K562 (cell line): Measurements from ENCODE around the gene SVOP. TPM values are rescaled to one million over a fixed set of nuclear protein-coding genes. Genes with fewer than 3 reads are reported as not detected.

Experiments
- ATAC-seq: fragments of 200-7000 bp; cut with Tn5 transposase; 3 replicates; pipeline ENCODE4 v1.9.1; 2020; ENCODE audit warnings: moderate library complexity
- BruUV-seq: library from RNA; stranded (reverse); fragments of 400-500 nt; replicated peaks from 2 replicates; lab custom pipeline; 2021; lab: Mats Ljungman, UMichigan
- CTCF ChIA-PET: fragments of 300-600 bp; formaldehyde crosslinking; extraction: SDS; loops from one replicate; lab custom pipeline; 2021; ENCODE audit warnings: low intra/inter-chr PET ratio; lab: Yijun Ruan, JAX
- POLR2A ChIA-PET: fragments of 300-600, 350-650 bp; sonication (Branson Sonifier 250); formaldehyde crosslinking; extraction: SDS; loops from one replicate; lab custom pipeline; 2021; ENCODE audit warnings: antibody characterized with exemption, inconsistent platforms; lab: Yijun Ruan, JAX
- DNase-seq, 4 experiments: peaks; one replicate each; pipeline versions ENCODE4 v3.0.0 to v3.0.0-alpha.2; 2011 to 2018; ENCODE audit warnings: low spot score in 3 of 4, mixed read lengths in 3 of 4; ENCODE audit errors: extremely low read depth in 1 of 4
- FAIRE-seq: peaks from 2 replicates; lab custom pipeline; 2011; peaks lifted over from hg19 to GRCh38; lab: Jason Lieb, UNC
- H2AFZ ChIP-seq: 2 replicates; pipeline ENCODE4 v1.6.0; 2011; ENCODE audit warnings: low read depth, low read length, control low read depth, inconsistent platforms
- H3K27ac ChIP-seq: fragments of 200-600 bp; 3 replicates; pipeline ENCODE4 v1.8.0; 2011; ENCODE audit warnings: low read depth, mild to moderate bottlenecking, control low read depth, inconsistent platforms, low read length, moderate library complexity, mixed read lengths; ENCODE audit errors: extremely low read depth
- H3K27me3 ChIP-seq, 2 experiments: fragments of 300-600 bp in 1 of 2; 2 replicates in 1 of 2; 3 replicates in 1 of 2; pipeline versions ENCODE4 v1.6.0 to v1.8.0; 2011; ENCODE audit warnings: inconsistent platforms in 2 of 2, low read length in 2 of 2, mild to moderate bottlenecking in 1 of 2, mixed read lengths in 1 of 2, moderate library complexity in 1 of 2; ENCODE audit not compliant: control insufficient read depth in 2 of 2, insufficient read depth in 2 of 2
- H3K36me3 ChIP-seq: fragments of 300-600 bp; 3 replicates; pipeline ENCODE4 v1.8.0; 2011; ENCODE audit warnings: mild to moderate bottlenecking, low read length, inconsistent platforms; ENCODE audit not compliant: control insufficient read depth, insufficient read depth
- H3K4me1 ChIP-seq, 2 experiments: fragments of 200-600 bp in 1 of 2; replicated peaks in 1 of 2; 2 replicates in 1 of 2; 3 replicates in 1 of 2; pipeline versions ENCODE4 v1.5.1 to v1.8.0; 2011; ENCODE audit warnings: inconsistent platforms in 2 of 2, low read length in 2 of 2, mild to moderate bottlenecking in 1 of 2, mixed read lengths in 1 of 2, moderate library complexity in 1 of 2; ENCODE audit not compliant: control insufficient read depth in 2 of 2, insufficient read depth in 2 of 2
- H3K4me2 ChIP-seq: 2 replicates; pipeline ENCODE4 v1.6.1; 2011; ENCODE audit warnings: low read length, control low read depth, inconsistent platforms, mixed read lengths; ENCODE audit not compliant: insufficient read depth
- H3K4me3 ChIP-seq: fragments of 200-600 bp; sonication (generic), shearing (Covaris generic); 2 replicates; pipeline ENCODE4 v1.5.1; 2016; ENCODE audit warnings: control low read depth, inconsistent platforms
- H3K79me2 ChIP-seq: fragments of 200-600 bp; 3 replicates; pipeline ENCODE4 v1.8.0; 2011; ENCODE audit warnings: low read length, inconsistent platforms; ENCODE audit not compliant: control insufficient read depth, insufficient read depth
- H3K9ac ChIP-seq, 2 experiments: 2 replicates each; pipeline versions ENCODE4 v1.6.0 to v1.6.1; 2011; ENCODE audit warnings: low read depth in 2 of 2, low read length in 2 of 2, control low read depth in 1 of 2, inconsistent platforms in 1 of 2, mild to moderate bottlenecking in 1 of 2, mixed read lengths in 1 of 2; ENCODE audit not compliant: insufficient read depth in 1 of 2
- H3K9me1 ChIP-seq: one replicate; pipeline ENCODE4 v1.6.0; 2011; ENCODE audit warnings: inconsistent platforms, mild to moderate bottlenecking, low read length, moderate library complexity; ENCODE audit not compliant: control insufficient read depth, insufficient read depth
- H3K9me3 ChIP-seq: replicated peaks from 2 replicates; pipeline ENCODE4 v1.5.1; 2011; ENCODE audit warnings: low read depth, low read length, inconsistent platforms; ENCODE audit not compliant: control insufficient read depth, insufficient read depth
- H4K20me1 ChIP-seq: replicated peaks from 2 replicates; pipeline ENCODE4 v1.6.1; 2011; ENCODE audit warnings: low read length, inconsistent platforms, mixed read lengths; ENCODE audit not compliant: control insufficient read depth, insufficient read depth
- ARHGAP35 ChIP-seq: fragments of 450-650 bp; IDR thresholded peaks from 2 replicates; pipeline ENCODE4 v1.6.1; 2018; ENCODE audit not compliant: partially characterized antibody
- C11orf30 ChIP-seq: fragments of 450-650 bp; IDR thresholded peaks from 2 replicates; pipeline ENCODE4 v1.6.1; 2016; ENCODE audit warnings: low read depth, mild to moderate bottlenecking
- E2F1 ChIP-seq: sonication (generic); formaldehyde crosslinking; IDR thresholded peaks from 2 replicates; pipeline ENCODE4 v1.8.1; 2023; ENCODE audit warnings: mild to moderate bottlenecking, missing genetic modification reagents, moderate library complexity
- GTF2A2 ChIP-seq: IDR thresholded peaks from 2 replicates; pipeline ENCODE4 v1.6.1; 2016; ENCODE audit warnings: mild to moderate bottlenecking, missing genetic modification characterization, missing compliant biosample characterization
- MAFG ChIP-seq: fragments of 450-650 bp; conservative IDR thresholded peaks from 2 replicates; pipeline ENCODE4 v1.6.1; 2016; ENCODE audit warnings: missing genetic modification characterization, missing compliant biosample characterization
- MED1 ChIP-seq: sonication (generic); formaldehyde crosslinking; IDR thresholded peaks from 2 replicates; pipeline ENCODE4 v1.8.1; 2023; ENCODE audit warnings: missing genetic modification reagents, borderline replicate concordance
- NFIC ChIP-seq: fragments of 450-650 bp; IDR thresholded peaks from 2 replicates; pipeline ENCODE4 v1.6.1; 2017; ENCODE audit warnings: mild to moderate bottlenecking, inconsistent platforms
- NFYB ChIP-seq: IDR thresholded peaks from 2 replicates; pipeline ENCODE4 v1.6.1; 2011; ENCODE audit warnings: mild to moderate bottlenecking, moderate library complexity; ENCODE audit not compliant: insufficient read length; ENCODE audit errors: extremely low read depth
- RBFOX2 ChIP-seq: fragments of 200-400 bp; formaldehyde crosslinking; IDR thresholded peaks from 2 replicates; pipeline ENCODE4 v1.6.1; 2017; ENCODE audit warnings: low read depth, mild to moderate bottlenecking, low read length, moderate library complexity
- RNF2 ChIP-seq: sonication (generic); IDR thresholded peaks from 2 replicates; pipeline ENCODE4 v1.6.1; 2016
- SNRNP70 ChIP-seq: fragments of 200-400 bp; formaldehyde crosslinking; optimal IDR thresholded peaks from 2 replicates; pipeline ENCODE3; 2017; ENCODE audit warnings: low read depth, low read length
- SPI1 ChIP-seq: IDR thresholded peaks from 2 replicates; pipeline ENCODE4 v1.6.1; 2011; ENCODE audit warnings: low read depth, low read length, control low read depth, borderline replicate concordance
- SRSF1 ChIP-seq: fragments of 200-400 bp; formaldehyde crosslinking; IDR thresholded peaks from 2 replicates; pipeline ENCODE4 v1.6.1; 2017; ENCODE audit warnings: mild to moderate bottlenecking, low read depth, low read length, moderate library complexity
- TBP ChIP-seq: optimal IDR thresholded peaks from 2 replicates; pipeline ENCODE3; 2011; ENCODE audit warnings: low read depth, low read length, improper control_type of control experiment
- ZC3H11A ChIP-seq: IDR thresholded peaks from 2 replicates; pipeline ENCODE4 v1.6.1; 2012; ENCODE audit warnings: low read depth, low read length, improper control_type of control experiment
- ZNF24 ChIP-seq: fragments of 450-650 bp; IDR thresholded peaks from 2 replicates; pipeline ENCODE4 v1.6.1; 2016
- ZNF696 ChIP-seq: fragments of 250-450 bp; sonication (Bioruptor Pico); conservative IDR thresholded peaks from 2 replicates; pipeline ENCODE4 v1.4.0; 2020; ENCODE audit warnings: mild to moderate bottlenecking, moderate library complexity
- ZNF699 ChIP-seq: fragments of 250-450 bp; sonication (Bioruptor Pico); IDR thresholded peaks from 2 replicates; pipeline ENCODE4 v1.8.0; 2021; ENCODE audit warnings: mild to moderate bottlenecking, moderate library complexity; ENCODE audit not compliant: insufficient replicate concordance
- ZNF707 ChIP-seq: fragments of 250-450 bp; sonication (Bioruptor Pico); conservative IDR thresholded peaks from 2 replicates; pipeline ENCODE4 v1.8.0; 2022; ENCODE audit warnings: inconsistent platforms, mild to moderate bottlenecking, moderate library complexity
- WGBS: fragments of 100-300 bp; shearing (Covaris generic); methylation state at CpG from one replicate; pipeline ENCODE4 v1.1.6; 2016; ENCODE audit warnings: low coverage, mixed read lengths; ENCODE audit not compliant: insufficient coverage; ENCODE audit errors: missing lambda C conversion rate; 5-methylcytosine and 5-hydroxymethylcytosine counted together
- in situ Hi-C: fragments of 300-500 bp; cut with MboI; formaldehyde crosslinking; loops from 4 replicates; pipeline ENCODE4 v1.15.0; 2018; ENCODE audit warnings: inconsistent platforms, mixed read lengths
- intact Hi-C: fragments of 100-400 bp; cut with micrococcal nuclease; formaldehyde crosslinking; loops from 2 replicates; pipeline ENCODE4 v1.14.2; 2022
- polyA plus RNA-seq, 8 experiments: library from polyadenylated mRNA; depleted of rRNA in 4 of 8; stranded (reverse) in 5 of 8; unstranded in 3 of 8; fragments of >200 nt; fragmentation: Nextera tagmentation in 2 of 8; fragmentation: Illumina TruSeq in 1 of 8; extraction: Ambion mirVana in 2 of 8; extraction: Trizol in 1 of 8; gene quantifications; 2 replicates each; pipeline versions ENCODE4 v1.2.1 to v1.2.3, GENCODE V29; 2011 to 2014; ENCODE audit warnings: inconsistent platforms in 1 of 8, missing spikeins in 1 of 8
- total RNA-seq, 7 experiments: library from RNA; depleted of rRNA in 6 of 7; stranded (reverse); fragments of >200 nt in 6 of 7; fragmentation: Illumina TruSeq in 2 of 7; extraction: Trizol in 2 of 7; gene quantifications; 2 replicates each; pipeline versions ENCODE4 v1.2.1 to v1.2.3, GENCODE V29; 2011 to 2021; ENCODE audit warnings: low replicate concordance in 1 of 7

The SVOP gene
- total and polyA plus RNA-seq, 9 of the 15 experiments (the other 6 are each of a cell fraction or from before 2014, with no cell fraction given), result 0.01 to 0.09 (median 0.06) TPM; not detected in 1

- 5% methylated on average over 5 of the region's 5 CpGs for WGBS
- Histone ChIP-seq H3K4me2 (no peak overlapping the region), H2AFZ (no peak overlapping the region), H3K36me3 (no peaks in the 10 kb centered on the region), H3K4me3 (no peak overlapping the region), H3K9me1 (no peaks in the 10 kb centered on the region), H4K20me1 (no peaks in the 10 kb centered on the region), H3K9ac (no peak overlapping the region), H3K79me2 (no peaks in the 10 kb centered on the region), H3K27ac (no peak overlapping the region), H3K9me3 (no peaks in the 10 kb centered on the region), H3K27me3 (peaks cover 17 to 27% of the 10 kb centered on the region in 2 experiments; a peak in 4 of 5 replicates), H3K4me1 (no peaks in the 10 kb centered on the region)
- FAIRE-seq (no peak), ATAC-seq (no peak), DNase-seq (no peak)
- TF ChIP-seq ZNF24 (no peak), SPI1 (peak; percentile 72), SNRNP70 (no peak)
- ChIA-PET CTCF (no interaction called here), POLR2A (interaction anchor here (0.6 to 1.7 kb wide), 2 partner anchors 17 to 1375 kb away, joined by 3 to 4 read pairs; no protein-coding TSS in a partner anchor)
- BruUV-seq, result no TSS peak
- intact Hi-C loops (no loop called here), in situ Hi-C loops (no loop called here)
These were observed 115.1 kb downstream of the SVOP start for GRCh38 chr12:108905725-108906124.

GRCh38 chr12:108899145-108899544 lies 121.7 kb downstream of the SVOP start:
- DNase-seq (no peak), ATAC-seq (no peak), FAIRE-seq (no peak)
- Histone ChIP-seq H3K36me3 (no peaks in the 10 kb centered on the region), H3K4me1 (no peaks in the 10 kb centered on the region), H2AFZ (no peak overlapping the region), H3K9me1 (no peaks in the 10 kb centered on the region), H4K20me1 (no peaks in the 10 kb centered on the region), H3K27me3 (peaks cover 9 to 29% of the 10 kb centered on the region in 2 experiments; a peak in 4 of 5 replicates), H3K27ac (no peak overlapping the region), H3K4me3 (no peak overlapping the region), H3K4me2 (no peak overlapping the region), H3K79me2 (no peaks in the 10 kb centered on the region), H3K9me3 (no peaks in the 10 kb centered on the region), H3K9ac (no peak overlapping the region)
- in situ Hi-C loops (no loop called here), intact Hi-C loops (no loop called here)
- POLR2A ChIA-PET, result no interaction called here
- no TSS peak for BruUV-seq
- CTCF ChIA-PET, result no interaction called here
- 0% methylated on average over 5 of the region's 5 CpGs for WGBS
- TF ChIP-seq ARHGAP35 (no peak), GTF2A2 (tag) (no peak), TBP (no peak), MED1 (CRISPR knock-in tag) (no peak), MAFG (tag) (peak; percentile 67), SRSF1 (no peak), E2F1 (no peak), RBFOX2 (no peak), ZNF696 (no peak), ZC3H11A (no peak), C11orf30 (peak; percentile 64; the same call in 1 of the 2 replicates), NFYB (no peak), ZNF699 (CRISPR knock-in tag) (no peak), NFIC (no peak), RNF2 (no peak), ZNF707 (CRISPR knock-in tag) (no peak)
